ENCODE results near the gene NDC1.
A peak's percentile ranks its signal among the peaks of the same experiment; 100 is the strongest.
"Not testable (repeated sequence)": the region's sequence is repeated elsewhere in the genome, so short reads cannot be mapped to it uniquely, and the experiment has no call there.

Gene NDC1

DNA sequence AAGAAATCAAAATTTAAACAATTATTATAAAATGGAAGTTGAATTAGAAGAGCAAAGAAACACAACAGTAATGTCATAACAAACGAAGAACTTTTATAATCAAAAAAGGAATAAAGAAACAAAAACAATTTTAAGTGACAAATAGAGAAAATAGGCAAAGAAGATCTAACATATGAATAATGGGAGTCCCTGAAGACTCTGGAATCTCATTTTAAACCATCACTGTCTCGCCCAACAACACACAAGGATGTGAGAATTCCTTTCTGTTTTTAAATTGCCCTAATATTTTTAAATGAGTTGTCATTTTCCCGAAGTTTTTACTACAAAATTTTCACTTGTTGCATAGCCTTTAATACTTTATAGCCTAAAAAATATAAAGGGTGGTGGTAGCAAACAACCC is 4.3 kb upstream of the NDC1 start:
- Mint-ChIP-seq H3K36me3 (no peaks in the 10 kb centered on the region), H3K9me3 (peaks cover 3% of the 10 kb centered on the region), H3K4me3 (no peak overlapping the region), H3K27ac (no peak overlapping the region), H3K4me1 (no peaks in the 10 kb centered on the region)
- ATAC-seq (no peak), DNase-seq (ENCODE audit: low spot score in 2 of 2) (no peak)

DNA sequence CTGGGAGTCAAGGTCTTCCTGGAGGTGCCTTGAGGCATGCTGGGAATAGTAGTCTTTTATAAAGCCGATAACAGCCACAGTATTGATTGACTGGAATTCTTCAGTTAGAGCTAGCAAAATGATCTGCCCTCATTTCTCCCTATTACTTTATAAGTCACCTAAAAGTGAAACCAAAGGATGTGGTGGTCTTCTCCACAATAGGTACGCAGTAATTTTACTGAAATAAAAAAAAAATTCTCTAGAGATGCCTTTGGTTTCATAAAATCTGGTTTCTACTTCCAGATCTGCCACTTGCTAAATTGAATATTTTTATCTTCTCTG is 518 bp upstream of the NDC1 start:
- DNase-seq (ENCODE audit: low spot score in 2 of 2) (no peak), ATAC-seq (no peak)
- H3K27ac Mint-ChIP-seq: peak overlapping the region; percentile 100
- peaks cover 26% of the 10 kb centered on the region for H3K36me3 Mint-ChIP-seq
- H3K4me1 Mint-ChIP-seq: peaks cover 17% of the 10 kb centered on the region
- H3K4me3 Mint-ChIP-seq: peak overlapping the region; percentile 89
- H3K9me3 Mint-ChIP-seq: peaks cover 3% of the 10 kb centered on the region

DNA sequence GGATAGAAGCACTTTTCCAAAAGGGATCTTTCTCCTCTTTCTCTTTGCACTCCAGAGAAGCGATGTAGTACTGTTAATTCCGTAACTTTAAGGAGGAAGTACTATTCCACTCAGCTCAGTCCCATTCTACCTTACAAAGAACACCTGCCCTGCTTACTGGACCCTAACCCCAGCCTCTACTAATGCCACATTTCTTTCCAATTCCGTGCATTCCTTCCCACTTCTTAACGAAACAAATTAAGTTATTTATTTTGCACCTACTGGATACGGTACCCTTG is 511 bp downstream of the NDC1 start:
- no peak for DNase-seq (ENCODE audit: low spot score in 2 of 2)
- peaks cover 17% of the 10 kb centered on the region for H3K4me1 Mint-ChIP-seq
- peak overlapping the region; percentile 100 for H3K27ac Mint-ChIP-seq
- H3K36me3 Mint-ChIP-seq: peaks cover 26% of the 10 kb centered on the region
- peak overlapping the region; percentile 89 for H3K4me3 Mint-ChIP-seq
- ATAC-seq: no peak
- H3K9me3 Mint-ChIP-seq: peaks cover 3% of the 10 kb centered on the region

DNA sequence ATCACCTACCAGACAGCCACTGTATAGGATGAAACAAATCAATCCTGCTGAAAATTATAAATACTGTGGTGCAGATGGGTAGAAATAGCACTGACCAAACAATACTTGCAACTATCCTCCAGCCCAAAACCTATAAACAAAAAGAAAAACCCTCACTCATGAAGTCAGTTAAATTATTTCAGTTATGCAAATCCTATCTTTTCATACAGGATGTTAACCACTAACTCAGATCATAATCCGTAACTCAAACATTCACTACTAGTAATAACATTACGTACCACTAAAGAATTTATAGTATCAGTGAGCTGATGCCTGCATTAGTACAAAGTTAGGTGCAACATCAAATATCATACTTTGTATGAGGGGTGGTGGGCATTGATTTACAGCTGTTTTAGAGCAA is 2.6 kb downstream of the NDC1 start:
- H3K4me3 Mint-ChIP-seq: peak overlapping the region; percentile 89
- peaks cover 45% of the 10 kb centered on the region for H3K36me3 Mint-ChIP-seq
- no peaks in the 10 kb centered on the region for H3K9me3 Mint-ChIP-seq

DNA sequence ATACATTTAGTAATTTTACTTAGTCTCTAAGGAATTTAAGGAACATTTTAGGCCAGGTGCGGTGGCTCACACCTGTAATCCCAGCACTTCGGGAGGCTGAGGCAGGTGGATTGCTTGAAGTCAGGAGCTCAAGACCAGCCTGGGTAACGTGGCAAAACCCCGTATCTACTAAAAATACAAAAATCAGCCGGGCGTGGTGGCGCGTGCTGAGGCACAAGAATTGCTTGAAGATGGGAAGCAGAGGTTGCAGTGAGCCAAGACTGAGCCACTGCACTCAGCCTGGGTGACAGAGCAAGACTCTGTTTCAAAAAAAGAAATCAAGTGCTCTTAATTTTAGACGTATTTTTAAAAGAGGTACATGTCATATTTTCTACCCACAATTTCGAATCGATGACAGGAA is 3.3 kb downstream of the NDC1 start:
- peaks cover 17% of the 10 kb centered on the region for H3K4me1 Mint-ChIP-seq
- H3K36me3 Mint-ChIP-seq: peaks cover 52% of the 10 kb centered on the region
- no peak overlapping the region for H3K4me3 Mint-ChIP-seq
- no peaks in the 10 kb centered on the region for H3K9me3 Mint-ChIP-seq
- ATAC-seq (no peak), DNase-seq (ENCODE audit: low spot score in 2 of 2) (no peak)
- H3K27ac Mint-ChIP-seq: no peak overlapping the region

More for the DNA sequence above, 2.6 kb downstream of the NDC1 start:
- ATAC-seq (no peak), DNase-seq (ENCODE audit: low spot score in 2 of 2) (no peak)
- Mint-ChIP-seq H3K27ac (no peak overlapping the region), H3K4me1 (peaks cover 17% of the 10 kb centered on the region)

DNA sequence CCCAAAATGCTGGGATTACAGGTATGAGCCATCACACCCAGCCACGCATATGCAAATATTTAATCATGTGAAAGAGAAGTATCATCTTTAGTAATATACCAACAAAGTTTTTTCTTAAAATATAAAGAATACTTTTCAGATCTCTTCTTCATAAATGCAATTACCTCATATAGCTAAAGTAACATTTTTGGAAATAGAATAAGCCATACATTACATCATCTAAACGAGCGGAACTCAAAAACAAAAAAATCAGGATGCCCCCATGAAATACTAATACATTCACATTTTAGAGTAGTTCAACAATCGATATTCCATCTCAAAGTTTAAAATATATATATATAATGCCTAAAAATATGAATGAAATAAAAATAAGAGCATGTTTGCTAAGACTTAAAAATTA is 4.7 kb downstream of the NDC1 start:
- peaks cover 17% of the 10 kb centered on the region for H3K4me1 Mint-ChIP-seq
- H3K9me3 Mint-ChIP-seq: no peaks in the 10 kb centered on the region
- ATAC-seq: no peak
- peaks cover 65% of the 10 kb centered on the region for H3K36me3 Mint-ChIP-seq
- H3K27ac Mint-ChIP-seq: no peak overlapping the region
- H3K4me3 Mint-ChIP-seq: no peak overlapping the region
- no peak for DNase-seq (ENCODE audit: low spot score in 2 of 2)

DNA sequence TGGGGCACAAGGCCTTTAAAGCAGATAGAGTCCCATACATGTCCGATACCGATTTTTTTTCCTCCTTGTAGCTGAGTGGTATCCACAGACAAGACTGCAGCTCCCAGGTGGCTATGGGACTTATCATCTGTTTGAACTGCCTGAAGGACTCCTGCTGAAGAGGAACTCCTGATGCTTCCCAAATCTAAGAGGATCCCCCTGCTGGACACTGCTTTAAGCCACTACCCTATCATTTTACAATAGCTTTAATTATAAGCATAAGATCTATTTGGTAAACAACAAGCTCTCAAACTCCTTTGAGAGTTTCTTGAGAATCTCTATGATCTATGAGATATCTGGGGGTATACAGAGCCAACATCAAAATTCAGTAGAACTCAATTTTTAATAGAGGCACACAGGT is 11.7 kb downstream of the NDC1 start:
- no peak for DNase-seq (ENCODE audit: low spot score in 2 of 2)
- no peak for ATAC-seq

DNA sequence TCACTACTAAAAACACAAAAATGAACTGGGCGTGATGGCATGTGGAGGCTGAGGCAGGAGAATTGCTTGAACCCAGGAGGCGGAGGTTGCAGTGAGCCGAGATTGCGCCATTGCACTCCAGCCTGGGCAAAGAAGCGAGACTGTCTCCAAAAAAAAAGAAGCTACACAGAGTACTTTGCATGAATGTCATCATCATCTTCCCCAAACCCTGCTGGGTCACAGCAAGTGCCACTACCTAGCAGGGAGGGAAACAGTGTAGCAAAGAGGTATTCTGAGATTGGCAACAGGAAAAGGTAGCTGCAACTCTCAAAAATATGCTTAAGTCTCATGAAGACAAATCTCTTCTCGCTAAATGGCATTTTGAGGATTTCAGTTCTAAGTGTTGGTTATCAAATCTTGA is 12.8 kb downstream of the NDC1 start:
- DNase-seq (ENCODE audit: low spot score in 2 of 2): no peak
- no peak for ATAC-seq
- no peak overlapping the region for H3K4me3 Mint-ChIP-seq
- peaks cover 92% of the 10 kb centered on the region for H3K36me3 Mint-ChIP-seq
- H3K9me3 Mint-ChIP-seq: no peaks in the 10 kb centered on the region
- H3K4me1 Mint-ChIP-seq: no peaks in the 10 kb centered on the region
- H3K27ac Mint-ChIP-seq: no peak overlapping the region

More for the DNA sequence above, 11.7 kb downstream of the NDC1 start:
- Mint-ChIP-seq H3K4me3 (no peak overlapping the region), H3K9me3 (no peaks in the 10 kb centered on the region), H3K4me1 (no peaks in the 10 kb centered on the region), H3K36me3 (peaks cover 94% of the 10 kb centered on the region), H3K27ac (peak overlapping the region; percentile 8)

DNA sequence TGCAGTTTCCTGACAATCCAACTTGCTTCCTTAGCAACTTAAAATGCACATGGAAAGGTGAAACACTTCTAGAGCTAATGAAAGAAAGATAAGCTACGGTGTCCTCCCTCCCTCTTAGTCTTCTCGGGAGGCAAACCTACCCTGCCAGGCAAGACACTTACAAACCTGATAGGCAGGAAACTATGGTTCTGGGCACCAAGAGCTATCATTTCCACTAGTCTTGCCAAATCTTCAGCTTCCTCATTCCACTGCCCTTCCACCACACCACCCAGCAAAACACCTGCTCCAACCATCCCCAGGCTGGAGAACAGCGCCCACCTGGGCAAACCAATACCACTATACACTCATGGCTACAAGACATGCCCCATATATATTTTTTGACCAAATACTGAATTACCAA is 15.2 kb downstream of the NDC1 start:
- no peak overlapping the region for H3K27ac Mint-ChIP-seq
- H3K9me3 Mint-ChIP-seq: no peaks in the 10 kb centered on the region
- ATAC-seq (no peak), DNase-seq (ENCODE audit: low spot score in 2 of 2) (no peak)
- H3K4me3 Mint-ChIP-seq: no peak overlapping the region
- H3K4me1 Mint-ChIP-seq: no peaks in the 10 kb centered on the region
- peaks cover 93% of the 10 kb centered on the region for H3K36me3 Mint-ChIP-seq

DNA sequence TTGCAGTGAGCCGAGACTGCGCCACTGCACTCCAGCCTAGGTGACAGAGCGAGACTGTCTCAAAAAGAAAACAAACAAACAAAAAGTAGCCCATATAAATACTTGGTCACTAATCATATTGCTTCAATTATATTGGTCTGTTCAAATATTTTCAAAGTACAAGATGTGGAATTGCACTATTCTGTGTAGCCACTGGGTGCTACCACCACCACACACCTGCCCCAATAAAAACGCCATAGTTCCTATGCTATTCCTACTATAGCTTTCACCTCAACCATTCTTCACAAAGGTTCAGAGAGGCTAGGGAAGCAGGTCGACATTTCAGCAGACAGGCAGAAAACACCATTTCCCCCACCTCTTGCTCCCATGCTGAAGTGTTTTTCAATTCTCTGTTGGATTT is 16.7 kb downstream of the NDC1 start:
- no peak for ATAC-seq
- peaks cover 93% of the 10 kb centered on the region for H3K36me3 Mint-ChIP-seq
- H3K9me3 Mint-ChIP-seq: no peaks in the 10 kb centered on the region
- no peaks in the 10 kb centered on the region for H3K4me1 Mint-ChIP-seq
- DNase-seq (ENCODE audit: low spot score in 2 of 2): no peak
- H3K4me3 Mint-ChIP-seq: no peak overlapping the region
- no peak overlapping the region for H3K27ac Mint-ChIP-seq

DNA sequence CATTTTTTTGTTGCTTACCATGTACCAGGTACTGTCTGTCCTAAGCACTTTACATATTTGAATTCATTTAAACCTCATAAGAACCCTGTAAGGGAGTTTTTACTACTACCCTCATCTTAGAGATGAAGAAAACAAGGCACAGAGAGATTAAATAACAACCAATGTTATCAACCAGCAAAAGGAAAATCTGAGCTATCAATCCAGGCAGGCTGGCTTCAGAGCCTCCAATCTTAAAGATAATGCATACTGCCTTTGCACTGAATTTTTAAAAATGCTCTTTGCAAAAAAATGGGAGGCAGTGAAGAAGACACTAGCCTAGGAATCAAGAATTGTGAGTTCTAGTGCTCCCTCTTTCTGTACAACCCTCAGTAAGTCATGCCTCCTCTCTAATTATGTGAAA is 18.7 kb downstream of the NDC1 start:
- peaks cover 93% of the 10 kb centered on the region for H3K36me3 Mint-ChIP-seq
- no peak overlapping the region for H3K27ac Mint-ChIP-seq
- H3K4me3 Mint-ChIP-seq: no peak overlapping the region
- H3K4me1 Mint-ChIP-seq: peaks cover 10% of the 10 kb centered on the region
- DNase-seq (ENCODE audit: low spot score in 2 of 2) (no peak), ATAC-seq (no peak)
- H3K9me3 Mint-ChIP-seq: no peaks in the 10 kb centered on the region

DNA sequence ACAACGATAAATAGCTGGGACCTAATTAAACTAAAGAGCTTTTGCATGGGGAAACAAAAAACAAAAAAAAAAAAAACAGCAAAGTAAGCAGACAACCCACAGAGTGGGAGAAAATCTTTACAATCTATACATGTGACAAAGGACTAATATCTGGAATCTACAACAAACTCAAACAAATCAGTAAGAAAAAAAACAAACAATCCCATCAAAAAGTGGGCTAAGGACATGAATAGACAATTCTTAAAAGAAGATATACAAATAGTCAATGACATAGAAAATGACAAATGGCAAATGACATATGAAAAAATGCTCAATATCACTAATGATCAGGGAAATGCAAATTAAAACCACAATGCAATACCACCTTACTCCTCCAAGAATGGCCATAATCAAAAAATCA is 21.5 kb downstream of the NDC1 start:
- Mint-ChIP-seq H3K4me1 (peaks cover 21% of the 10 kb centered on the region), H3K36me3 (peaks cover 97% of the 10 kb centered on the region)
- not testable (repeated sequence) for ATAC-seq; H3K9me3 Mint-ChIP-seq; H3K27ac Mint-ChIP-seq; H3K4me3 Mint-ChIP-seq; DNase-seq (ENCODE audit: low spot score in 2 of 2)

DNA sequence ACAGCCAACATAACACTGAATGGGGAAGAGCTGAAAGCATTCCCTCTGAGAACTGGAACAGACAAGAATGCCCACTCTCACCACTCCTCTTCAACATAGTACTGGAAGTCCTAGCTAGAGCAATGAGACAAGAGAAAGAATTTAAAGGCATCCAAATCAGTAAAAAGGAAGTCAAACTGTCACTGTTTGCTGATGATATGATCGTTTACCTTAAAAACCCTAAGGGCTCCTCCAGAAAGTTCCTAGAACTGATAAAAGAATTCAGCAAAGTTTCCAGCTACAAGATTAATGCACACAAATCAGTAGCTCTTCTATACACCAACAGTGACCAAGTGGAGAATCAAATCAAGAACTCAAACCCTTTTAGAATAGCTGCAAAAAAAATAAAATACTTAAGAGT is 22.6 kb downstream of the NDC1 start:
- Mint-ChIP-seq H3K36me3 (peaks cover 99% of the 10 kb centered on the region), H3K4me1 (peaks cover 24% of the 10 kb centered on the region)
- H3K4me3 Mint-ChIP-seq; H3K9me3 Mint-ChIP-seq; ATAC-seq; DNase-seq (ENCODE audit: low spot score in 2 of 2); H3K27ac Mint-ChIP-seq: not testable (repeated sequence)

DNA sequence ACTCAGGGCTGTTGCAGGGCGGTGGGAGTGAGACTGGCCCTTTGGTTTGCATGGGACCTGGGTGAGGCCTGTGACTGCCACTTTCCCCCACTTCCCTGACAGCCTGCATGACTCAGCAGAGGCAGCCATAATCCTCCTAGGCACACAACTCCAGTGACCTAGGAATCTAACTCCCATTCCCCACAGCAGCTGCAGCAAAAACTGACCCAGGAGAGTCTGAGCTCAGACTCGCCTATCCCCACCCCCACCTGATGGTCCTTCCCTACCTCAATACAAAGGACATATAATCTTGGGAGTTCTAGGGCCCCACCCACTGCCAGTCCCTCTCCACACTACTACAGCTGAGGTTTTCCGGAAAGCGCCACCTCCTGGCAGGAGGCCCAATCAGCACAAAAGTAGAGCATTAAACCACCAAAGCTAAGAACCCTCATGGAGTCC is 26.7 kb downstream of the NDC1 start:
- peaks cover 98% of the 10 kb centered on the region for H3K36me3 Mint-ChIP-seq
- no peak for ATAC-seq
- H3K27ac Mint-ChIP-seq: peak overlapping the region; percentile 3
- H3K4me3 Mint-ChIP-seq: no peak overlapping the region
- no peak for DNase-seq (ENCODE audit: low spot score in 2 of 2)
- H3K9me3 Mint-ChIP-seq: no peaks in the 10 kb centered on the region
- H3K4me1 Mint-ChIP-seq: peaks cover 24% of the 10 kb centered on the region

DNA sequence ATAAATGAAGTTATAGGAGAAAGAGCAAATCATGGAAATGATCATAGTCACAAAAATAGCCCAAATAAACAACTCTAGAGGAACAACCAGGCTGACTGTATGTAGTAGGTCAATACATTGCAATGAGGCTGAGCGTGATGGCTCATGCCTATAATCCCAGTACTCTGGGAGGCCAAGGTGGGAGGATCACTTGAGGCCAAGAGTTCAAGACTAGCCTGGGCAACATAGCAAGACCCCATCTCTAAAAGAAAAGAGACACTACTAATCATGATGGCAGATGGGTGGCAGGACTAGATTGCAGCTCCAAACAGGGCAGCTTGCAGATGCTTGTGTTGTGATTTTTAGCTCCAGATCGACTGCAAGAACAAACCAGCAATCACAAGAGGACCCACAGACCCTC is 27.6 kb downstream of the NDC1 start:
- Mint-ChIP-seq H3K4me1 (peaks cover 24% of the 10 kb centered on the region), H3K27ac (peak overlapping the region; percentile 61), H3K36me3 (peaks cover 98% of the 10 kb centered on the region), H3K4me3 (no peak overlapping the region), H3K9me3 (no peaks in the 10 kb centered on the region)
- ATAC-seq (no peak), DNase-seq (ENCODE audit: low spot score in 2 of 2) (no peak)

DNA sequence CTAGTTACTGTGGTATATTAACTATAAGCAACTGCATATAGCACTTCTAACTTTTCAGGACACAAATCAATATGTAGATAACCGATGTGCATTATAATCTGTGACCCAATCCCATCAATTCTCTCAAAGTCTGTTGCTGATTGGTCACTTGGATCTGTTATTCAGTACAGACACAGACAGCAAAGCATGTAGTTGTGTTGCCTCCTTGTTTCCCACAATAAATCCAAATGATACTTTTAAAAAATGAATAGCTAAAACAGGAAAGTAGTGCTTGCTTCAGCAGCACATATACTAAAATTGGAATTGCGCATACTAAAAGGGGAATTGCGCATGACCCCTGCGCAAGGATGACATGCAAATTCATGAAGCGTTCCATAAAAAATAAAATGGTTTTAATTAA is 28.1 kb downstream of the NDC1 start:
- no peak for ATAC-seq
- H3K27ac Mint-ChIP-seq: no peak overlapping the region
- peaks cover 98% of the 10 kb centered on the region for H3K36me3 Mint-ChIP-seq
- no peak for DNase-seq (ENCODE audit: low spot score in 2 of 2)
- H3K4me1 Mint-ChIP-seq: peaks cover 20% of the 10 kb centered on the region
- no peak overlapping the region for H3K4me3 Mint-ChIP-seq
- H3K9me3 Mint-ChIP-seq: no peaks in the 10 kb centered on the region

DNA sequence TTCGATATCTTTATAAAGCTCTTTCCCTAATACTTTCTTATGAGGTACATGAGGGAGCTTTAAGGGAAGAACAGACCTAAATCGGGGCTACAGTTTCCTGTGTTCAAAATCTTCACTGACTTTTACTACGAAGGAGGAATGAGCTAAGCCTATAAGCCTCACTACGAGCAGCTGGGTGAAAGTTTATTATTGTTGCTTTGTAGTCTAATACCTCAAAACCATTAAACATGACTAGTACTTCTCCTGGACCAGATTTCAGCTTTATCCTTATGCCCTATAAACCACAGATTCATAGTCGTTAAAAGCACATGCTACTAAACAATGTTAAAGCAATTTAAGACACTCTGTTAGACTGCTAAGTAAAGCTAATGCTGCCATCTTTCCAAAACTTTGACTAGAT is 30.2 kb downstream of the NDC1 start:
- ATAC-seq (no peak), DNase-seq (ENCODE audit: low spot score in 2 of 2) (no peak)
- Mint-ChIP-seq H3K9me3 (no peaks in the 10 kb centered on the region), H3K4me3 (no peak overlapping the region), H3K4me1 (peaks cover 10% of the 10 kb centered on the region), H3K27ac (no peak overlapping the region), H3K36me3 (peaks cover 98% of the 10 kb centered on the region)
